HuH-7.5 (cell line): ENCODE data around the gene FKBP1B.
"Not testable (repeated sequence)": the region's sequence is repeated elsewhere in the genome, so short reads cannot be mapped to it uniquely, and the experiment has no call there.

Experiments used
- DNase-seq: peaks from one replicate; pipeline ENCODE4 v3.0.0; 2011; ENCODE audit warnings: low spot score

Gene FKBP1B

GRCh38 chr2:24049485-24050021 is at the start of gene FKBP1B:
FKBP1B (plus strand) TSS chr2:24049741; CDS start chr2:24049850, 109 bp downstream.
- DNase-seq: peak; percentile 24

- no peak for DNase-seq
Observed at GRCh38 chr2:24007693-24008092, 41.8 kb upstream of the FKBP1B start.

- DNase-seq: no peak
Observed at GRCh38 chr2:24008672-24009366, 40.7 kb upstream of the FKBP1B start.

DNA sequence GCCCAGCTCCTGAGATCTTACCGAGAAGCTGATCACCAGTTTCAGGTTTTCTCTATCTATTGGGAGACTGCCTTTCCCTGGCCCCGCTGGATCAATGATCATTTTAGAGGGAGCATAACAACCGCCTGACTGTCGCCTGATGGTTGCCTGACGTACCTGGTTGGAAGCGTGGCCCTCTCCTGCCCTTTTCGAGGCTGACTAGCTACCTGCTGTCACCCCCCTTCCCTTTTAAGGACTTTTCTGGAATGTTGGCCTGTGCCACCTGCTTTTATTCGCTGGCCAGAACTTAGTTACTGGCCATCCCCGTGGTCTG is 40.2 kb upstream of the FKBP1B start:
- DNase-seq: no peak

GRCh38 chr2:24009680-24010476 is 39.7 kb upstream of the FKBP1B start, which contains the start of gene MFSD2B:
MFSD2B (plus strand) TSS chr2:24010085; CDS start chr2:24010097, 12 bp downstream.
- DNase-seq: no peak

GRCh38 chr2:24010477-24011249 is 38.9 kb upstream of the FKBP1B start:
- no peak for DNase-seq

- no peak for DNase-seq
Observed at GRCh38 chr2:24011250-24012104, 38.1 kb upstream of the FKBP1B start.

DNA sequence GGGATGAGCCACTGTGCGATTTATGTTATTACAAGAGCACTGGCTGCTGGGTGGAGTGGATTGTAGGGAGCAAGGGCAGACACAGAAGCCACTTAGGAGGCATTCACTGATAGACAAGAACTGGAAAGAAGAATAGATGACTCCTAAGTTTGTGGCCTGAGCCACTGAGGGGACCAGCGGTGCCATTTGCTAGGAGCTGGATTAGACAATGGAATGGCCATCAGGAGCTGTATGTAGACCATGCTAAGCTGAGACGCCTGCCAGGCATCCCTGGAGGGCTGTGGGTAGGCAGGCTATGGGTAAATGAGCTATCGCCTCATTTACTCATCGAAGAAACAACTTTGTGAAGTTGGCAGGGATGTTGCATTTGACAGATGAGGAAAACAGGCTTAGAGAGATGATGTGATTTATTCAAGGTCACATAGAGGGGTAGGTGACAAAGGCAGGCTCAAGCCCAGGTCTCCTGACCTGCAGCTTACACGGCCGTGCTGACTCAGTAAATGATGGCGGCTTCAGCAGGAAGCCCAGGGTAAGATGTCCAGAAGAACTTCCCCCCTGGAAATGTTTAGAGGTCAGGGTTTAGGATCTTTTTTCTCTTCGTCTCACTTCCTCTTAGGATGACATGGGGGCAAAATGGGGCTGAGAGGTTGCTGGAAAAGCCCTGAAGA is 36.9 kb upstream of the FKBP1B start:
- DNase-seq: no peak

- not testable (repeated sequence) for DNase-seq
Observed at GRCh38 chr2:24014902-24015301, 34.6 kb upstream of the FKBP1B start.

GRCh38 chr2:24015562-24016375 is 33.8 kb upstream of the FKBP1B start:
- peak; percentile 72 for DNase-seq

- no peak for DNase-seq
Observed at GRCh38 chr2:24016376-24016761, 33.2 kb upstream of the FKBP1B start.

GRCh38 chr2:24016853-24017703 is 32.5 kb upstream of the FKBP1B start:
- DNase-seq: no peak

DNA sequence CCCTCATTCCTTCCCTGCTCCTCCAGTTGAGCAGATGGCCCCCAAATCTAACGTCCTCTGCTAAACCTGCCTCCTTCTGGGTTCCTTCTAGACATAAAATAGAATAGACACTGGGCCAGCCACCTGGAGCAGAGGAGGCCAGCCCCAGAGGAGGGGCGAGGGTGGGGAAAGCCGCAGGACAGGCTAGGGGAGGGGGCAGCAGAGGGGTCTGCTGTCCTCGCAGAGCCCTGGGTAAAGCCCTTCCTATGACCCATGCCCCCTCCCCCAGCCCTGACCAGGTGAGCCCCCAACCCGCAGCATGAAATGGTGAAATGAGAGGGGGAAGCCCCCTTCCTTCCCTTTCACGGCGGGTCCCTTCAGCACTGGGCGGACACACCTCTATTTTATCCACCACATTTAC is 31.8 kb upstream of the FKBP1B start:
- DNase-seq: no peak

GRCh38 chr2:24018241-24018640 is 31.3 kb upstream of the FKBP1B start:
- no peak for DNase-seq

DNA sequence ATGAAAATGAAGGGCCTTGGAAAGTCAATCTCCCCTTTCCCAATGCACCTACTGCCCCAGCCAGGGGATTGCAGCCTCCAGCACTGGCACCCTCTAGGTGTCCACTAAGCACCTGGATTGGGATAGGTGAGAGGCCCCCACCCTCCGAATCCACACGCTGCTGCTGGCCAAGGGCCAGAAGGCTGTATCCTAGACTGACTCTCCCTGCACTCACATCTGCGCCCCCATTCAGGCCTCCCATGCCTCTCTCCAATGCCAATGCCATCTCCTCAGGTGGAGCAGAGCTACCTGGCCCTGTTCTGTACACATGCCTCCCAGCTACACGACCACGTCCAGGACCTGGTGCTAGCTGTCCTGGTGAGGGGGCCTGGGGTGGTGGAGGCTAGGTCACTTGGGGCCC is 29.8 kb upstream of the FKBP1B start:
- no peak for DNase-seq

- no peak for DNase-seq
Observed at GRCh38 chr2:24020244-24020643, 29.3 kb upstream of the FKBP1B start.

- DNase-seq: peak; percentile 63
Observed at GRCh38 chr2:24021122-24021998, 28.2 kb upstream of the FKBP1B start.

- DNase-seq: no peak
Observed at GRCh38 chr2:24022324-24022974, 27.1 kb upstream of the FKBP1B start.
